GM12872 (cell line): ENCODE results near the gene HOXC11.

Source experiments
- CTCF ChIP-seq: IDR thresholded peaks from 3 replicates; pipeline ENCODE4 v1.5.1; 2011; ENCODE audit warnings: low read depth, mild to moderate bottlenecking, low read length, moderate library complexity; ENCODE audit not compliant: insufficient read depth

Gene HOXC11

DNA sequence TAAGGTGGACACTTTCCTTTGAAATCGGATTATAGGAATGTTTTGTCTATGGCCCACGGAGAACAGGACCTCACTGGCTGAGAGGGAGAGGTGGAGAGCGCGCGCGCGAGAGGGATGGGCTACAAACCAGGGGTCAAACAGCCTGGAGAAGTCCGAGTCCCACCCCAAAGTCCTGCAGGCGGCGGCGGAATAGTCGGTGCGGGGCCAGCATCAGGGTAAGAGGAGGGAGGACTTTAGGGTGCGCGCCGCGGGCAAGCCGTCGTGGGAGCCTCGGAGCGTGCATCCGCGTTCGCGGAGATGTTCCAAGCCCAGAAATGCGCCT, 32.6 kb downstream of the HOXC11 start:
- no peak for TF ChIP-seq CTCF

GRCh38 chr12:54005853-54006558, 33.1 kb downstream of the HOXC11 start:
- TF ChIP-seq CTCF: peak; percentile 86

DNA sequence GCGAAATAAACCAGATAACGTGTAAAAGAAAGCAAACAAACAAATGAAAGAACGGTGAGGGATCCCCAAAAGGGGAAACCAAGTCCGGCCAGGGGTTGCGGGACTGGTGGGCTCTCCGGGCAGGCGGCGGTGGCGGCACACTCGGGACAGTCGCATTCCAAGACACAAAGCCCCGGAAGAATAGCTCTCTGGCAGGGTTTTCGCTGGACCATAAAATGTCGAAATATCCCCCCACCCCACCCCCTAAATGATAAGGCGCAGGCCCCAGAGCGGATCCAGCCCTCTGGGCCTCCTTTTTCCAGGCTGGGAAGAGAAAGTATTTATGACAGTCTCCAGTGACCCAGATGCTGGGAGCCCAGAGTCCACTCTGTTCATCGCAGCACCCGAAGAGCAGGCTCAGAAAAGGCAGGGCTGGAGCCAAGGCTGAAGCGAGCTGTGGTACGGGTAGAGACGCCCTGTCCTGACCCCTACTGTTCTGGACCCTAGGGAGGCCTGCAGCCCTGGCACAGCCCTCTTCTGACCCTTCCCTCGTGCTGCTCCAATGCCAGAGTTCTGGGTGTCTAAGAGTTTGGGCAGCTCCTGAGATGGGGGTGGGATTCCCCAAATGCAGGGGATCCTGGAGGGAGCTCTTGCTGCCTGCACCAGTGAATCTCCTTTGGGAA, 33.8 kb downstream of the HOXC11 start:
- no peak for TF ChIP-seq CTCF

DNA sequence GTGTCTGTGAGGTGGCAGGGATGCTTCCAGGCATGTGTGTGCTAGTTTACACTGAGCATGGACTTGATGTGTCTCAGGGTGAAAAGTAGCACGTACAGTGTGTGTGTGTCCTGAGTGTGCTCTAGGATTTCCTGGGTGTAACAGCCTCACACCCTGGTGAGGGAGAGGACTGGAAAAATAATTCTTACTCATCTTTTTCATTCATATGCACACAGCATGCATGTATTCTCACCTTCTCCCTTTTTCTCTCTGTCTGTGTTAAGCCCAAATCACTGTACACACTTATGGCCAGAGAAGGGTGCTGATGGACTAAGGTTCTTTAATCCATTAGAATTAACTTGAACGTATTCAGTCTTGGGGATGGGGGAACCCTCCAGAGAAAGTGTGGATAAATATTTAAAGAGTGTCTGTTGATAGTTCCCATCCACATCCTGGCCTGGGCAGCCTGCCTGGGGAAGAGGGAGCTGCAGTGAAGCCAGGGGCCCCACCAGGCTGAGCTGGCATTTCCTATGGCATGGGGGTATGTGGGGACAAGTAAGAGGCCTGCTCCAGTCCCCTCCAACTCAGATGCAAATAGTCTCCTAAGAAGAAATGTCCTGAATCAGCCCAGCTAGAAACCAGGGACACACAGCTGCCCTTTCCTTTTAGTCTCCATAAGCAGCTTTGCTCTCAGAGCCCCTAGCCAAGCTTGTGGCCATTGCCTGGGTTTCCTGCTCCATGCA, 34.8 kb downstream of the HOXC11 start:
- no peak for TF ChIP-seq CTCF

DNA sequence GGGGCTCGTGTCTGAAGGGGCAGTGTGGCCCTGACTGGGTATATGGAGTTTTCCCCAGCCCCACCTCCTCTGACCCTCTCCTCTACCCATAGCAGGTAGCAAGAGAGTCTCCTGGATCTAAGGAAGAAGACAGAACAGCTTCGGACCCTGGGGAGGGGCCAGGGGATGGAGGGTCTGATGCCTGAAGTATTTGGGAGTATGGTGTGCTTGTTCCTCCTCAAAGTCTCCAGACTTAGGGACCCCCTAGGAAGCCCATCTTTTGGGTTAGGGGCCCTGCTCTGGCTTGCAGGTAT, 35.3 kb downstream of the HOXC11 start:
- TF ChIP-seq CTCF: no peak

GRCh38 chr12:54009171-54010052, 36.5 kb downstream of the HOXC11 start:
- no peak for TF ChIP-seq CTCF
